Right atrium auricular region (tissue), 2 donors: ENCODE data around the gene GFRAL. TPM values are rescaled to one million over a fixed set of nuclear protein-coding genes. Genes with fewer than 3 reads are reported as not detected.

Experiments
- DNase-seq: peaks from one replicate; pipeline ENCODE4 v3.0.0-alpha.2; 2019; ENCODE audit warnings: low spot score
- H3K27ac ChIP-seq, 2 donors: fragments of 200-600 bp; sonication (generic); 1 replicate in 1 of 2; 2 replicates in 1 of 2; pipeline ENCODE4 v1.5.1; 2016 to 2019
- H3K27me3 ChIP-seq, 2 donors: fragments of 200-600 bp; sonication (generic); one replicate each; pipeline versions ENCODE4 v1.5.1 to v1.6.0; 2017 to 2019
- H3K36me3 ChIP-seq: fragments of 200-600 bp; sonication (generic); one replicate; pipeline ENCODE4 v1.5.1; 2016
- H3K4me1 ChIP-seq, 2 donors: fragments of 200-600 bp; sonication (generic); one replicate each; pipeline versions ENCODE4 v1.5.1 to v1.6.0; 2017 to 2019
- H3K4me3 ChIP-seq, 2 donors: fragments of 200-600 bp; sonication (generic); 1 replicate in 1 of 2; 2 replicates in 1 of 2; pipeline ENCODE4 v1.5.1; 2017 to 2019; ENCODE audit warnings: mild to moderate bottlenecking in 1 of 2, moderate library complexity in 1 of 2
- H3K9me3 ChIP-seq, 2 donors: fragments of 200-600 bp; sonication (generic); one replicate each; pipeline ENCODE4 v1.5.1; 2019
- total RNA-seq, 2 donors: library from RNA; depleted of rRNA; stranded (reverse); fragments of >200 nt; gene quantifications; one replicate each; pipeline ENCODE4 v1.1.0, GENCODE V29; 2016
- TF ChIP-seq, protein P1 (sequence below), 2 donors: fragments of 200-600 bp; sonication (generic); IDR thresholded peaks; one replicate each; pipeline ENCODE4 v1.5.1; 2019; ENCODE audit warnings: antibody characterized with exemption in 2 of 2

Gene GFRAL
- total RNA-seq, 2 donors from 2014 or later, result not detected

DNA sequence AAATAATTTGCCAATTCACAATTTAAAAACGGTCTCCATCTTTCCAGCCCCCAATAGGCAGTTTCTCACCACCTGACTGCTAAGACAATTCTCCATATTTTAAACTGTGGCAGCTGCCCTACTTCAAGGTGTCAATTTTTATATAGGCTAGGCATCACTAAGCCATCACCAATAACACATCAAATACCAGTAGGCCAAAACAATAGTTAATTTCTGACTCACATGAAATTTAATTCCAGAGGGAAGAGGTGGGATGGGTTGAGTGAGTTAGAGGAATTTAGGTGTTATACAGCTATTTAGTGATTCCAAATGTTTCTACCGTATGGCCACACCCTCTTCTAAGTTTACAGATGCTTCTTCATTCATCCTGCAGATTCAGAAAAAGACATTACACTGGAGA is 49.9 kb downstream of the GFRAL start:
- Histone ChIP-seq H3K4me1 (no peaks in the 10 kb centered on the region), H3K9me3 (no peaks in the 10 kb centered on the region), H3K27me3 (no peaks in the 10 kb centered on the region), H3K4me3 (no peak overlapping the region), H3K36me3 (no peaks in the 10 kb centered on the region), H3K27ac (no peak overlapping the region)
- TF ChIP-seq, protein P1, sequence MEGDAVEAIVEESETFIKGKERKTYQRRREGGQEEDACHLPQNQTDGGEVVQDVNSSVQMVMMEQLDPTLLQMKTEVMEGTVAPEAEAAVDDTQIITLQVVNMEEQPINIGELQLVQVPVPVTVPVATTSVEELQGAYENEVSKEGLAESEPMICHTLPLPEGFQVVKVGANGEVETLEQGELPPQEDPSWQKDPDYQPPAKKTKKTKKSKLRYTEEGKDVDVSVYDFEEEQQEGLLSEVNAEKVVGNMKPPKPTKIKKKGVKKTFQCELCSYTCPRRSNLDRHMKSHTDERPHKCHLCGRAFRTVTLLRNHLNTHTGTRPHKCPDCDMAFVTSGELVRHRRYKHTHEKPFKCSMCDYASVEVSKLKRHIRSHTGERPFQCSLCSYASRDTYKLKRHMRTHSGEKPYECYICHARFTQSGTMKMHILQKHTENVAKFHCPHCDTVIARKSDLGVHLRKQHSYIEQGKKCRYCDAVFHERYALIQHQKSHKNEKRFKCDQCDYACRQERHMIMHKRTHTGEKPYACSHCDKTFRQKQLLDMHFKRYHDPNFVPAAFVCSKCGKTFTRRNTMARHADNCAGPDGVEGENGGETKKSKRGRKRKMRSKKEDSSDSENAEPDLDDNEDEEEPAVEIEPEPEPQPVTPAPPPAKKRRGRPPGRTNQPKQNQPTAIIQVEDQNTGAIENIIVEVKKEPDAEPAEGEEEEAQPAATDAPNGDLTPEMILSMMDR (IDR thresholded peaks at IDR 0.05), result no peak
- no peak for DNase-seq

DNA sequence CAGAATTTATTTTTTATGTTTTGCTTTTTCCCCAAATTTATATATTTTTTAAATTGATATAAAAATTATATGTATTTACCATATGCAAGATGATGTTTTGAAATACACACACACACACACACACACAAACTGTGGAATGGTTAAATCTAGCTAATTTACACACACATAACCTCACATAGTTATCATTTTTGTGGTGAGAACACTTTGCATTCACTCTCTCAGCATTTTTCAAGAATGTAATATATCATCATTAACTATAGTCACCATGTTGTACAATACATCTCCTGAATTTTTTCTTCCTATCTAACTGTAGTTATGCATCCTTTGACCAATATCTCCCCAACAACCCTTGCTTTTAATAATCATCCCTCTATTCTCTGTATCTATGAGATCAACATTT is 52.2 kb downstream of the GFRAL start:
- H3K36me3 ChIP-seq, result no peaks in the 10 kb centered on the region
- no peaks in the 10 kb centered on the region for H3K27me3 ChIP-seq
- H3K27ac ChIP-seq, result no peak overlapping the region
- no peak overlapping the region for H3K4me3 ChIP-seq
- no peaks in the 10 kb centered on the region for H3K9me3 ChIP-seq
- DNase-seq, result no peak
- no peaks in the 10 kb centered on the region for H3K4me1 ChIP-seq
- TF ChIP-seq, protein P1 (IDR thresholded peaks at IDR 0.05), result no peak

DNA sequence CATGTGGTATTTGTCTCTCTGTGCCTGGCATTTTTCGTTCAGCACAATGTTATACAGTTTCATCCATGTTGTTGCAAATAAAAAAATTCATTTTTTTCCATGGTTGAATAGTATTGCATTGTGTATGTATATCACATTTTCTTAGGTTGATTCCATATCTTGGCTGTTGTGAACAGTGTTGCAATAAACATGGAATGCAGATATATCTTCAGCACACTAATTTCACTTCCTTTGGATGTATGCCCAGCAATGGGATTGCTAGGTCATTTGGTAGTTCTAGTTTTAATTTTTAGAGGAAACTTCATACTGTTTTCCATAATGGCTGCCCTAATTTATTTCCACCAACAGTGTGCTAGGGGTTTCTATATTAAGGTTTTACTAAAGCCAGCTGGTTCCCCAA is 52.6 kb downstream of the GFRAL start:
- Histone ChIP-seq H3K36me3 (no peaks in the 10 kb centered on the region), H3K27ac (no peak overlapping the region), H3K27me3 (no peaks in the 10 kb centered on the region), H3K4me3 (no peak overlapping the region), H3K4me1 (no peaks in the 10 kb centered on the region), H3K9me3 (no peaks in the 10 kb centered on the region)
- TF ChIP-seq, protein P1 (IDR thresholded peaks at IDR 0.05), result no peak
- no peak for DNase-seq

DNA sequence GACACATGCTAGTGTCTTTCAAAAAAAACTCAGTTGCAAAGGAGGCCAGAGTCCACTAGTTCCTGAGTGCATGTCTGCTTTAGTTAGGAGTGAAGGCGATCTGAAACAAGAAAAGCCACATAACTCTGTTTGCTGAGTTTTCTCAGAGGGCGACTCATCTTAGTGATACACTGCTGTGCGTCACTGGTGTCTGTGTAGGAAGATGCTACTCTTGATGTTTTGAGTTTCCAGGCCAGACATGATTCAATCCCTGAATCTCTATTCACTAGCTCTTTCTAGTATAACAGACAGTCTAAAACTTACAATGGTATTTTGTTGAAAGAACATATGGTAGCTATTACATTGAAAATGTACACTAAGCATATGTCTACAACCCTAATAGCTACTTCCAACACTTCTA is 60.9 kb downstream of the GFRAL start:
- no peaks in the 10 kb centered on the region for H3K27me3 ChIP-seq
- DNase-seq, result no peak
- H3K36me3 ChIP-seq, result no peaks in the 10 kb centered on the region
- no peak overlapping the region for H3K4me3 ChIP-seq
- no peaks in the 10 kb centered on the region for H3K9me3 ChIP-seq
- TF ChIP-seq, protein P1 (IDR thresholded peaks at IDR 0.05), result no peak
- H3K27ac ChIP-seq, result no peak overlapping the region
- H3K4me1 ChIP-seq, result no peaks in the 10 kb centered on the region

DNA sequence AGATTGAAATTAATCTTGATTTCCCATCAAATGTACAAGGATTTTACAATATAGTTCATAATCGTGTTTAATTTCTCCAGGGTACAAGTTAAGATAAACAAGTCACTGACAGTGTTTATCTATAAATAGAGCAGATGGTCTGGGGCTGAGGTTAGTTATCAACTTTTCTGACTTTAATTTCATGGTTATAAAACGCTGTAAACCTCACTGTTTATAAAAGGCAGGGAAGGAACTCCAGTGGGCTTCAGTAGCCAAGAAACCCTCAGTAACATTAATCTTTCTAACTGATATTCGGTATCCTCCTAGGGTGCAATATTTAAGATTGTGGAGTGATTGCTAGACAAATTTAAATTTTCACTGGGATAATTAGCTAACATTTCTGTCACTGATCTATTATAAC is 68.6 kb downstream of the GFRAL start:
- Histone ChIP-seq H3K27me3 (no peaks in the 10 kb centered on the region), H3K9me3 (no peaks in the 10 kb centered on the region), H3K4me3 (no peak overlapping the region), H3K27ac (no peak overlapping the region), H3K36me3 (no peaks in the 10 kb centered on the region), H3K4me1 (no peaks in the 10 kb centered on the region)
- TF ChIP-seq, protein P1 (IDR thresholded peaks at IDR 0.05), result no peak
- no peak for DNase-seq

DNA sequence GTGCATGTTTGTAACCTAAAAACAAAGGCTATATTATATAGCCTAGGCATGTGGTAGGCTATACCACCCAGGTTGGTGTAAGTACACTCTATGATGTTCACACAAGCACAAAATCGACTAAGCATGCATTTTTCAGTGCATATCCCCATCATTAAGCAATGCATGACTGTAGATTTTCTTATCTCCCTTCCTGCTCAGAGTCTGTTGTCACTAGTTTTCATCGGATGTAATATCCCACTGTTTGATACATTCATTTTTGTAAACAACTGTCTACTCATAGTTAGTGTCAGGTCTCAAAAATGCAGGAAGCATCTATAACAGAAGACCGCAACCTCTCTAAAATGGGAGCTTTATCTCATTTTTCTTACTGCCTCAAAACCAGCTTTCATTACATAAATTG is 70.7 kb downstream of the GFRAL start:
- Histone ChIP-seq H3K4me3 (no peak overlapping the region), H3K27me3 (no peaks in the 10 kb centered on the region), H3K27ac (no peak overlapping the region), H3K9me3 (no peaks in the 10 kb centered on the region), H3K36me3 (no peaks in the 10 kb centered on the region), H3K4me1 (no peaks in the 10 kb centered on the region)
- no peak for DNase-seq
- TF ChIP-seq, protein P1 (IDR thresholded peaks at IDR 0.05), result no peak
